CD14-positive monocyte (primary cell): ENCODE data around the gene CCP110. TPM values are rescaled to one million over a fixed set of nuclear protein-coding genes. Genes with fewer than 3 reads are reported as not detected.

Source experiments
- DNase-seq, 3 donors: peaks; one replicate each; pipeline ENCODE4 v3.0.0-alpha.2; 2011 to 2022
- H2AFZ ChIP-seq: 2 replicates; pipeline ENCODE4 v1.6.0; 2012; ENCODE audit warnings: mild to moderate bottlenecking, low read depth, low read length, inconsistent platforms; ENCODE audit not compliant: insufficient read depth, poor library complexity, severe bottlenecking
- H3K27ac ChIP-seq, 2 donors: 1 replicate in 1 of 2; 2 replicates in 1 of 2; pipeline ENCODE4 v1.5.1; 2012 to 2013; ENCODE audit warnings: low read length in 2 of 2, control low read depth in 1 of 2, inconsistent platforms in 1 of 2, low read depth in 1 of 2, mild to moderate bottlenecking in 1 of 2
- H3K27me3 ChIP-seq, 2 donors: one replicate each; pipeline versions ENCODE4 v1.6.0 to v1.6.1; 2011 to 2013; ENCODE audit warnings: low read length in 2 of 2; ENCODE audit not compliant: control insufficient read depth in 2 of 2, insufficient read depth in 2 of 2
- H3K36me3 ChIP-seq, 2 donors: replicated peaks in 1 of 2; 1 replicate in 1 of 2; 2 replicates in 1 of 2; pipeline versions ENCODE4 v1.5.1 to v1.6.1; 2012 to 2013; ENCODE audit warnings: low read length in 2 of 2, control low read depth in 1 of 2, inconsistent platforms in 1 of 2, mild to moderate bottlenecking in 1 of 2; ENCODE audit not compliant: insufficient read depth in 2 of 2, control insufficient read depth in 1 of 2
- H3K4me1 ChIP-seq, 2 donors: 1 replicate in 1 of 2; 2 replicates in 1 of 2; pipeline versions ENCODE4 v1.5.1 to v1.6.1; 2012 to 2013; ENCODE audit warnings: low read length in 2 of 2, control low read depth in 1 of 2, inconsistent platforms in 1 of 2, mild to moderate bottlenecking in 1 of 2, moderate library complexity in 1 of 2; ENCODE audit not compliant: insufficient read depth in 2 of 2, control insufficient read depth in 1 of 2
- H3K4me2 ChIP-seq: replicated peaks from 2 replicates; pipeline ENCODE3; 2012; ENCODE audit warnings: low read length, moderate library complexity, mild to moderate bottlenecking; ENCODE audit not compliant: poor library complexity, severe bottlenecking; ENCODE audit errors: extremely low read depth
- H3K4me3 ChIP-seq, 3 experiments: fragments of 200-600 bp in 1 of 3; sonication (generic) in 1 of 3; replicated peaks in 1 of 3; 1 replicate in 2 of 3; 2 replicates in 1 of 3; pipeline ENCODE4 v1.5.1; 2011 to 2013; ENCODE audit warnings: low read length in 3 of 3, mild to moderate bottlenecking in 3 of 3, control low read depth in 2 of 3, low read depth in 2 of 3, inconsistent platforms in 1 of 3, moderate library complexity in 1 of 3
- H3K79me2 ChIP-seq: 2 replicates; pipeline ENCODE4 v1.6.0; 2012; ENCODE audit warnings: mild to moderate bottlenecking, control low read depth, inconsistent platforms, low read length, moderate library complexity; ENCODE audit not compliant: insufficient read depth
- H3K9ac ChIP-seq: 2 replicates; pipeline ENCODE4 v1.6.0; 2017; ENCODE audit warnings: low read length, mild to moderate bottlenecking; ENCODE audit not compliant: insufficient read depth, poor library complexity, severe bottlenecking
- H3K9me3 ChIP-seq, 2 donors: replicated peaks in 1 of 2; 1 replicate in 1 of 2; 2 replicates in 1 of 2; pipeline versions ENCODE4 v1.5.1 to v1.6.1; 2012 to 2013; ENCODE audit warnings: low read length in 2 of 2, control low read depth in 1 of 2; ENCODE audit not compliant: control insufficient read depth in 1 of 2, insufficient read depth in 1 of 2
- H4K20me1 ChIP-seq: 2 replicates; pipeline ENCODE4 v1.6.0; 2012; ENCODE audit warnings: mild to moderate bottlenecking, low read length, control low read depth, moderate library complexity; ENCODE audit not compliant: insufficient read depth
- H3K27ac Mint-ChIP-seq, 7 donors: one replicate each; pipeline ENCODE4 v1.8.0; 2020; ENCODE audit warnings: mild to moderate bottlenecking in 7 of 7, mixed read lengths in 7 of 7, moderate library complexity in 6 of 7, inconsistent platforms in 2 of 7
- H3K27me3 Mint-ChIP-seq, 3 donors: one replicate each; pipeline ENCODE4 v1.8.0; 2021 to 2022; ENCODE audit warnings: low read depth in 3 of 3, mild to moderate bottlenecking in 3 of 3, mixed read lengths in 3 of 3, moderate library complexity in 3 of 3, inconsistent platforms in 1 of 3
- H3K36me3 Mint-ChIP-seq, 2 donors: one replicate each; pipeline ENCODE4 v1.8.0; 2020; ENCODE audit warnings: mixed read lengths in 2 of 2, inconsistent platforms in 1 of 2, mild to moderate bottlenecking in 1 of 2
- H3K4me1 Mint-ChIP-seq: one replicate; pipeline ENCODE4 v1.8.0; 2020; ENCODE audit warnings: mild to moderate bottlenecking, mixed read lengths
- H3K4me3 Mint-ChIP-seq, 2 donors: one replicate each; pipeline ENCODE4 v1.8.0; 2020; ENCODE audit warnings: mild to moderate bottlenecking in 2 of 2, mixed read lengths in 2 of 2, moderate library complexity in 1 of 2
- H3K9me3 Mint-ChIP-seq, 7 donors: one replicate each; pipeline ENCODE4 v1.8.0; 2020 to 2022; ENCODE audit warnings: mixed read lengths in 7 of 7, mild to moderate bottlenecking in 6 of 7, moderate library complexity in 6 of 7, inconsistent platforms in 2 of 7
- WGBS: methylation state at CpG from one replicate; pipeline ENCODE4 v1.1.5; 2013; ENCODE audit warnings: missing lambda C conversion rate; ENCODE audit not compliant: insufficient coverage; 5-methylcytosine and 5-hydroxymethylcytosine counted together
- intact Hi-C, 2 donors: fragments of 100-400 bp; cut with micrococcal nuclease; formaldehyde crosslinking; loops; one replicate each; pipeline versions ENCODE4 v1.15.0 to v1.15.1; 2023
- polyA plus RNA-seq, 3 donors: library from polyadenylated mRNA; depleted of rRNA in 1 of 3; unstranded in 2 of 3; stranded (reverse) in 1 of 3; fragments of 300-500 nt in 2 of 3; fragments of >200 nt in 1 of 3; fragmentation: Illumina TruSeq in 2 of 3; gene quantifications; 1 replicate in 2 of 3; 2 replicates in 1 of 3; pipeline ENCODE4 v1.2.3, GENCODE V29; 2012 to 2021
- TF ChIP-seq, protein P1 (sequence below): fragments of 200-600 bp; IDR thresholded peaks from one replicate; pipeline ENCODE4 v1.8.0; 2022; ENCODE audit warnings: antibody characterized with exemption, mild to moderate bottlenecking

Gene CCP110
- polyA plus RNA-seq, 3 donors = 3.5 to 6.2 (median 6.1) TPM

DNA sequence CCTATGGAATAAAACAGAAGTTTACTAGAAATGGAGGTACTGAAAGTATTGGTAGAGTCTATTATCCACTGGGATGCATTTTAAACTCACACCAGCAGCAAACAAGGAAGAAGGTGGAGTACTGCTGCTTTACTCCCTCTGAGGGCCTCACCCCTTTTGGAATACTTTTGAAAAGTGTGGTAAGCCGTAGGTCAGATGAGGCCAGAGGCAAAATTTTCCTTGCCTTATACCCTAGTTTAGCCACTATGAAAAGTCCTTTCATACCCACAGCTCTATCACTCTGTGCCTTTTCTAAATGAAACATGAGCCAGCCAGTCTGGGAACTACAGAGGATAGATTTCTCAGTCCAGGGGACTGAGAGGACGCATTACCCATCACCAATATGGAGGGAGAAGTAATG, 15.9 kb upstream of the CCP110 start:
- Histone ChIP-seq H3K4me3 (no peak overlapping the region), H3K9me3 (no peaks in the 10 kb centered on the region), H4K20me1 (no peaks in the 10 kb centered on the region), H3K27me3 (no peaks in the 10 kb centered on the region), H3K4me1 (peaks cover 10 to 21% of the 10 kb centered on the region in 2 donors), H3K4me2 (no peak overlapping the region), H3K79me2 (peaks cover 10% of the 10 kb centered on the region), H3K9ac (no peak overlapping the region), H3K36me3 (peaks cover 61 to 73% of the 10 kb centered on the region in 2 donors), H2AFZ (no peak overlapping the region), H3K27ac (no peak overlapping the region)
- DNase-seq = no peak
- H3K27me3 Mint-ChIP-seq = no peaks in the 10 kb centered on the region
- H3K36me3 Mint-ChIP-seq = peaks cover 60 to 73% of the 10 kb centered on the region in 2 donors
- no peak overlapping the region for H3K4me3 Mint-ChIP-seq
- peaks cover 0 to 3% (median 0%) of the 10 kb centered on the region in 7 donors for H3K9me3 Mint-ChIP-seq
- intact Hi-C loops = loop anchor here in 1 of 2 donors (10.0 kb wide), 1 partner anchor 123 kb away; no protein-coding TSS in a partner anchor
- WGBS = no CpG with 5 or more reads among the region's 2 CpGs
- TF ChIP-seq, protein P1, sequence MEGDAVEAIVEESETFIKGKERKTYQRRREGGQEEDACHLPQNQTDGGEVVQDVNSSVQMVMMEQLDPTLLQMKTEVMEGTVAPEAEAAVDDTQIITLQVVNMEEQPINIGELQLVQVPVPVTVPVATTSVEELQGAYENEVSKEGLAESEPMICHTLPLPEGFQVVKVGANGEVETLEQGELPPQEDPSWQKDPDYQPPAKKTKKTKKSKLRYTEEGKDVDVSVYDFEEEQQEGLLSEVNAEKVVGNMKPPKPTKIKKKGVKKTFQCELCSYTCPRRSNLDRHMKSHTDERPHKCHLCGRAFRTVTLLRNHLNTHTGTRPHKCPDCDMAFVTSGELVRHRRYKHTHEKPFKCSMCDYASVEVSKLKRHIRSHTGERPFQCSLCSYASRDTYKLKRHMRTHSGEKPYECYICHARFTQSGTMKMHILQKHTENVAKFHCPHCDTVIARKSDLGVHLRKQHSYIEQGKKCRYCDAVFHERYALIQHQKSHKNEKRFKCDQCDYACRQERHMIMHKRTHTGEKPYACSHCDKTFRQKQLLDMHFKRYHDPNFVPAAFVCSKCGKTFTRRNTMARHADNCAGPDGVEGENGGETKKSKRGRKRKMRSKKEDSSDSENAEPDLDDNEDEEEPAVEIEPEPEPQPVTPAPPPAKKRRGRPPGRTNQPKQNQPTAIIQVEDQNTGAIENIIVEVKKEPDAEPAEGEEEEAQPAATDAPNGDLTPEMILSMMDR = no peak
- H3K27ac Mint-ChIP-seq = peak overlapping the region in 1 of 7 donors; percentile 30
- H3K4me1 Mint-ChIP-seq = peaks cover 17% of the 10 kb centered on the region

DNA sequence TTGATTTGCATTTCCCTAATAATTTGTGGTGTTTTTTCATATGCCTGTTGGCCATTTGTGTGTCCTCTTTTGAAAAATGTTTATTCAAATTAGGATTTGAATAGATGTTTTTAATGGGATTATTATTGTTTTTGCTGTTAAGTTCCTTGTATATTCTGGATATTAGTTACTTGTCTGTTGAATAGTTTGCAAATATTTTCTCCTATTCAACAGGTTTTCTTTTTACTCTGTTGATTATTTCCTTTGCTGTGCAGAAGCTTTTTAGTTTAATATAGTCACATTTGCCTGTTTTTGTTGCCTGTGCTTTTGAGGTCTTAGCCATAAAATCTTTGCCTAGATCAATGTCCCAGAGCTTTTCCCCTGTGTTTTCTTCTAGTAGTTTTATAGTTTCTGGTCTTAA, 11.4 kb upstream of the CCP110 start:
- no peak overlapping the region for H3K4me3 Mint-ChIP-seq
- H3K36me3 ChIP-seq = peaks cover 45 to 53% of the 10 kb centered on the region in 2 donors
- H3K4me1 Mint-ChIP-seq = peaks cover 29% of the 10 kb centered on the region
- peak overlapping the region in 1 of 2 donors; percentile 88 for H3K27ac ChIP-seq
- H3K36me3 Mint-ChIP-seq = peaks cover 37 to 49% of the 10 kb centered on the region in 2 donors
- H3K4me1 ChIP-seq = peaks cover 19 to 40% of the 10 kb centered on the region in 2 donors
- H3K4me3 ChIP-seq = no peak overlapping the region
- peaks cover 36% of the 10 kb centered on the region for H3K79me2 ChIP-seq
- no peaks in the 10 kb centered on the region for H3K27me3 Mint-ChIP-seq
- peak overlapping the region in 6 of 7 donors; percentile 38 to 96 (median 89) for H3K27ac Mint-ChIP-seq
- no peak overlapping the region for H3K4me2 ChIP-seq
- no peaks in the 10 kb centered on the region for H3K27me3 ChIP-seq
- H4K20me1 ChIP-seq = no peaks in the 10 kb centered on the region
- H2AFZ ChIP-seq = no peak overlapping the region
- peaks cover 0 to 3% (median 0%) of the 10 kb centered on the region in 7 donors for H3K9me3 Mint-ChIP-seq
- no peak overlapping the region for H3K9ac ChIP-seq
- no peak for DNase-seq
- TF ChIP-seq, protein P1 = no peak
- intact Hi-C loops = no loop called here
- no peaks in the 10 kb centered on the region for H3K9me3 ChIP-seq
